Stomach (tissue), 9 donors: ENCODE data around the gene PARP3. TPM values are rescaled to one million over a fixed set of nuclear protein-coding genes. Genes with fewer than 3 reads are reported as not detected.

Source experiments
- DNase-seq, 2 donors: peaks; one replicate each; pipeline versions ENCODE4 v3.0.0 to v3.0.0-alpha.2; 2013 to 2019
- H3K27ac ChIP-seq, 5 donors: fragments of 200-600 bp in 4 of 5; sonication (generic) in 4 of 5; one replicate each; pipeline ENCODE4 v1.5.1; 2013 to 2019; ENCODE audit warnings: mild to moderate bottlenecking in 1 of 5, moderate library complexity in 1 of 5
- H3K27me3 ChIP-seq, 3 donors: fragments of 200-600 bp; sonication (generic); one replicate each; pipeline ENCODE4 v1.5.1; 2017 to 2019; ENCODE audit warnings: mixed run types in 1 of 3
- H3K36me3 ChIP-seq, 4 donors: fragments of 200-600 bp; sonication (generic); 1 replicate in 3 of 4; 2 replicates in 1 of 4; pipeline ENCODE4 v1.5.1; 2016 to 2019
- H3K4me1 ChIP-seq, 4 donors: fragments of 200-600 bp; sonication (generic); one replicate each; pipeline ENCODE4 v1.5.1; 2016 to 2019
- H3K4me3 ChIP-seq, 4 donors: fragments of 200-600 bp; sonication (generic) in 3 of 4; one replicate each; pipeline ENCODE4 v1.5.1; 2016 to 2019; ENCODE audit warnings: mild to moderate bottlenecking in 1 of 4
- H3K9me3 ChIP-seq, 4 donors: fragments of 200-600 bp; sonication (generic); one replicate each; pipeline ENCODE4 v1.5.1; 2016 to 2019
- CTCF ChIP-seq, 7 experiments: fragments of 450-650 bp in 4 of 7; fragments of 200-600 bp in 3 of 7; sonication (generic) in 3 of 7; IDR thresholded peaks; one replicate each; pipeline ENCODE4 v1.5.1; 2016 to 2019; ENCODE audit warnings: antibody characterized with exemption in 7 of 7, control low read depth in 2 of 7, mild to moderate bottlenecking in 1 of 7
- EP300 ChIP-seq: sonication (generic); formaldehyde crosslinking; IDR thresholded peaks from one replicate; pipeline ENCODE4 v1.6.1; 2017; ENCODE audit warnings: antibody characterized with exemption
- POLR2A ChIP-seq, 4 donors: fragments of 450-650 bp; IDR thresholded peaks; one replicate each; pipeline ENCODE4 v1.6.1; 2016; ENCODE audit warnings: antibody characterized with exemption in 4 of 4, control low read depth in 2 of 4, mild to moderate bottlenecking in 1 of 4, moderate library complexity in 1 of 4
- POLR2AphosphoS5 ChIP-seq, 3 donors: sonication (generic); formaldehyde crosslinking; IDR thresholded peaks; one replicate each; pipeline ENCODE4 v1.6.1; 2016; ENCODE audit warnings: antibody characterized with exemption in 3 of 3
- WGBS, 5 donors: extraction: QIAGEN DNeasy Blood & Tissue Kit in 3 of 5; methylation state at CpG; one replicate each; pipeline versions ENCODE4 v1.1.5 to v1.1.7; 2013 to 2018; 5-methylcytosine and 5-hydroxymethylcytosine counted together
- intact Hi-C: fragments of 100-400 bp; cut with DNase I; formaldehyde crosslinking; loops from one replicate; pipeline ENCODE4 v1.15.1; 2023; ENCODE audit warnings: low total_unique reads
- polyA plus RNA-seq, 3 donors: library from polyadenylated mRNA; stranded (reverse); fragments of 200-250 nt; gene quantifications; one replicate each; pipeline ENCODE4 v1.2.3, GENCODE V29; 2013
- total RNA-seq, 5 donors: library from RNA; depleted of rRNA; stranded (reverse); fragments of >200 nt; gene quantifications; one replicate each; pipeline versions ENCODE4 v1.1.0 to v1.2.3, GENCODE V29; 2014 to 2016
- donor health status: healthy with polysubstance abuse.
- donor health status: Bipolar disorder and iron deficiency.
- donor health status: healthy.

The PARP3 gene
- total and polyA plus RNA-seq, 8 donors = 10.6 to 39.7 (median 16.0) TPM

GRCh38 chr3:51974963-51975851 is 33.0 kb downstream of the PARP3 start, which contains the start of gene ABHD14A:
TSS of gene ABHD14A (plus strand) at chr3:51975064. CDS start at chr3:51975136, 72 bp downstream.
- peaks cover 0 to 9% (median 2%) of the 10 kb centered on the region in 4 donors for H3K36me3 ChIP-seq
- peak within 1 kb of the TSS; percentile 88 to 97 (median 95) for H3K27ac ChIP-seq
- peak within 1 kb of the TSS; percentile 61 to 75 (median 65) for H3K4me3 ChIP-seq
- H3K4me1 ChIP-seq = peaks cover 21 to 62% (median 49%) of the 10 kb centered on the region in 4 donors
- no peaks in the 10 kb centered on the region for H3K27me3 ChIP-seq
- no peaks in the 10 kb centered on the region for H3K9me3 ChIP-seq
- DNase-seq = peak; percentile 78 to 93
- TF ChIP-seq POLR2AphosphoS5 (IDR thresholded peaks at IDR 0.05) (peak; percentile 3 to 71 (median 65)), POLR2A (IDR thresholded peaks at IDR 0.05) (no peak)
- intact Hi-C loops = no loop called here
- WGBS, 5 donors = 0 to 1% (median 0%) methylated on average over 26 to 63 of the region's 63 CpGs

- H3K27me3 ChIP-seq = no peaks in the 10 kb centered on the region
- peak; percentile 62 to 91 for DNase-seq
- TF ChIP-seq POLR2A (IDR thresholded peaks at IDR 0.05) (no peak), POLR2AphosphoS5 (IDR thresholded peaks at IDR 0.05) (no peak), CTCF (IDR thresholded peaks at IDR 0.05) (peak in 1 of 7 experiments; percentile 18), EP300 (no peak)
- no peaks in the 10 kb centered on the region for H3K9me3 ChIP-seq
- intact Hi-C loops = no loop called here
- H3K36me3 ChIP-seq = peaks cover 0 to 16% (median 4%) of the 10 kb centered on the region in 4 donors
- peaks cover 21 to 63% (median 43%) of the 10 kb centered on the region in 4 donors for H3K4me1 ChIP-seq
- peak overlapping the region; percentile 88 to 97 (median 95) for H3K27ac ChIP-seq
- peak overlapping the region; percentile 61 to 75 (median 65) for H3K4me3 ChIP-seq
- WGBS, 5 donors = 32 to 50% (median 34%) methylated on average over 27 to 46 of the region's 46 CpGs
These were observed 33.8 kb downstream of the PARP3 start for GRCh38 chr3:51975852-51976549.

- Histone ChIP-seq H3K27ac (no peak overlapping the region), H3K4me3 (no peak overlapping the region), H3K36me3 (peaks cover 0 to 9% (median 2%) of the 10 kb centered on the region in 4 donors), H3K27me3 (no peaks in the 10 kb centered on the region), H3K9me3 (no peaks in the 10 kb centered on the region), H3K4me1 (peaks cover 29 to 63% (median 41%) of the 10 kb centered on the region in 4 donors)
- WGBS, 5 donors = 74 to 90% (median 87%) methylated on average over 6 to 9 of the region's 9 CpGs
- intact Hi-C loops = no loop called here
- TF ChIP-seq POLR2AphosphoS5 (IDR thresholded peaks at IDR 0.05) (no peak), CTCF (IDR thresholded peaks at IDR 0.05) (no peak)
- no peak for DNase-seq
These were observed 35.4 kb downstream of the PARP3 start for GRCh38 chr3:51977446-51978142.

GRCh38 chr3:51978143-51978502 is 36.0 kb downstream of the PARP3 start:
- intact Hi-C loops = no loop called here

More at GRCh38 chr3:51978143-51978502, 36.0 kb downstream of the PARP3 start:
- H3K27me3 ChIP-seq = no peaks in the 10 kb centered on the region
- H3K36me3 ChIP-seq = peaks cover 0 to 9% (median 2%) of the 10 kb centered on the region in 4 donors
- TF ChIP-seq POLR2A (IDR thresholded peaks at IDR 0.05) (no peak), CTCF (IDR thresholded peaks at IDR 0.05) (no peak), EP300 (no peak), POLR2AphosphoS5 (IDR thresholded peaks at IDR 0.05) (no peak)
- no peak overlapping the region for H3K27ac ChIP-seq
- peaks cover 33 to 61% (median 41%) of the 10 kb centered on the region in 4 donors for H3K4me1 ChIP-seq
- 62 to 100% (median 79%) methylated on average over 1 to 4 of the region's 4 CpGs for WGBS, 5 donors
- no peak for DNase-seq
- no peak overlapping the region for H3K4me3 ChIP-seq
- no peaks in the 10 kb centered on the region for H3K9me3 ChIP-seq
